Karpas-422 (cell line): ENCODE data around the gene TRIM62. TPM values are rescaled to one million over a fixed set of nuclear protein-coding genes. Genes with fewer than 3 reads are reported as not detected.

Source experiments
- DNase-seq: peaks from one replicate; pipeline ENCODE4 v3.0.0-alpha.2; 2015
- H2AFZ ChIP-seq: fragments of 200-600 bp; sonication (generic); 2 replicates; pipeline ENCODE4 v1.6.1; 2014; ENCODE audit warnings: antibody characterized with exemption, low read length, mixed read lengths
- H3K27ac ChIP-seq: fragments of 200-600 bp; sonication (generic); 2 replicates; pipeline ENCODE4 v1.5.1; 2014; ENCODE audit warnings: mild to moderate bottlenecking, low read length, moderate library complexity
- H3K27me3 ChIP-seq: fragments of 200-600 bp; sonication (generic); 2 replicates; pipeline ENCODE4 v1.6.1; 2014; ENCODE audit warnings: low read length, mixed read lengths
- H3K36me3 ChIP-seq: fragments of 200-600 bp; sonication (generic); 2 replicates; pipeline ENCODE4 v1.6.1; 2014; ENCODE audit warnings: low read length, mixed read lengths; ENCODE audit not compliant: insufficient read depth
- H3K4me1 ChIP-seq: fragments of 200-600 bp; sonication (generic); 2 replicates; pipeline ENCODE4 v1.6.1; 2014; ENCODE audit warnings: mild to moderate bottlenecking, low read length, mixed read lengths
- H3K4me2 ChIP-seq: fragments of 200-600 bp; sonication (generic); 2 replicates; pipeline ENCODE4 v1.6.1; 2014; ENCODE audit warnings: low read length, low read depth, mild to moderate bottlenecking; ENCODE audit not compliant: poor library complexity, severe bottlenecking
- H3K4me3 ChIP-seq: fragments of 200-600 bp; sonication (generic); 2 replicates; pipeline ENCODE4 v1.5.1; 2014; ENCODE audit warnings: mild to moderate bottlenecking, antibody characterized with exemption, low read length, mixed read lengths
- H3K79me2 ChIP-seq: fragments of 200-600 bp; sonication (generic); 2 replicates; pipeline ENCODE4 v1.6.1; 2014; ENCODE audit warnings: mild to moderate bottlenecking, low read length, mixed read lengths
- H3K9ac ChIP-seq: fragments of 200-600 bp; sonication (generic); 2 replicates; pipeline ENCODE4 v1.6.0; 2014; ENCODE audit warnings: low read length
- H3K9me2 ChIP-seq: fragments of 200-600 bp; sonication (generic), shearing (Covaris generic); replicated peaks from 2 replicates; pipeline ENCODE4 v1.6.0; 2014; ENCODE audit warnings: mild to moderate bottlenecking, low read length, moderate library complexity; ENCODE audit not compliant: insufficient read depth
- H3K9me3 ChIP-seq: fragments of 300-700, 200-600 bp; sonication (generic); 2 replicates; pipeline ENCODE4 v1.6.1; 2014; ENCODE audit warnings: low read length, mixed read lengths
- H4K20me1 ChIP-seq: fragments of 200-600 bp; sonication (generic); 2 replicates; pipeline ENCODE4 v1.6.1; 2014; ENCODE audit warnings: mild to moderate bottlenecking, antibody characterized with exemption, low read length, low read depth; ENCODE audit not compliant: insufficient read depth
- total RNA-seq: library from RNA; depleted of rRNA; stranded (reverse); fragments of >200 nt; shearing (Covaris generic); gene quantifications from 2 replicates; pipeline ENCODE4 v1.2.3, GENCODE V29; 2014; ENCODE audit warnings: low replicate concordance; rRNA removed

The TRIM62 gene
- 9.1 and 18.7 TPM in 2 replicates for total RNA-seq

DNA sequence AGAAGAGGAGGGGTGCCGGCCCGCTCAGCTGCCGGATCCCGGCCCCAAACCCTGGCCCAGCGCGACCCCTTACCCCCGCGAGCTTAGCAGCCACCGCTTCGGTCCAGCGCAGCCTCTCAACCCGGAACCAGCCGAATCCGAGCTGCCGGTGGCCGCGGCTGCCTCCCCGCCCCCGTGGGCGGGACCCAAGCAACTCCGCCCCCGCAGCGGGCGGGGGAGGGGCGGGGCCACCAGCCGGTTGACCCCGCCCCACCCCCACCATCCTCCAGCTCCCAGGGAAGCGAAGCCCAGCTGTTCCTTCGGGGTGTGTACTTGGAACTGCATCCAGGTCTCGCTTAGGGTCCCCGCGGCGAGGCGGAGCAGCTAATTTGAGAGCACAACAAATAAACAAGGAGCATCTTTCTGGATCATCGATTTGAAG lies at the start of gene TRIM62:
TSS of gene TRIM62 (minus strand) at position 123 of the 421 bp plus-strand sequence. CDS start 611 bp downstream, outside the sequence.
- Histone ChIP-seq H2AFZ (peak within 1 kb of the TSS; percentile 25; the same call in 1 of the 2 replicates), H3K27ac (peak within 1 kb of the TSS; percentile 56), H4K20me1 (peaks cover 11% of the 10 kb centered on the region), H3K9ac (peak within 1 kb of the TSS; percentile 74), H3K36me3 (no peaks in the 10 kb centered on the region), H3K4me3 (peak within 1 kb of the TSS; percentile 80), H3K4me1 (peaks cover 29% of the 10 kb centered on the region), H3K79me2 (peaks cover 39% of the 10 kb centered on the region), H3K27me3 (no peaks in the 10 kb centered on the region), H3K9me2 (no peaks in the 10 kb centered on the region), H3K9me3 (no peaks in the 10 kb centered on the region), H3K4me2 (peak within 1 kb of the TSS; percentile 84)
- peak; percentile 92 for DNase-seq

DNA sequence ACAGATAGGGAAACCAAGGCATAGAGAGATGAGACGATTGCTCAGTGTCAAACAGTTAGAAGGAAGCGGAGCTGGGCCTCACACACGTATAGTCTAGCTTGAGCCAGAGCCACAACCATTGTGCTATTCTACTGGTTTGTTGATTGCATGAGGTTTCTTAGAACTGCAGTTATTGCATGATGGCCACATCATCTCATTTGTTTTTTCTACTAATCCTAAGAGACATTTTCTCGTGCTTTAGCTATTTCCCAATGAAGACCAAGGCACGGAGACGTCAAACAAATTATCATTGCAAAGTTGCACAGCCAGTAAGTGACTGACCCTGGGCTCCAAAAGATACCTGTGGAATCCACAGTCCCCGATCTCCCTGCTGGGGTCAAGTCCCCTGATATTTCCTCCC lies 49.3 kb upstream of the TRIM62 start:
- H3K4me3 ChIP-seq = no peak overlapping the region
- no peak for DNase-seq
- H3K27me3 ChIP-seq = no peaks in the 10 kb centered on the region
- H3K36me3 ChIP-seq = no peaks in the 10 kb centered on the region
- no peaks in the 10 kb centered on the region for H4K20me1 ChIP-seq
- H3K4me2 ChIP-seq = no peak overlapping the region
- no peaks in the 10 kb centered on the region for H3K79me2 ChIP-seq
- no peak overlapping the region for H2AFZ ChIP-seq
- no peaks in the 10 kb centered on the region for H3K4me1 ChIP-seq
- peaks cover under 1% of the 10 kb centered on the region; the same call in 1 of the 2 replicates for H3K9me3 ChIP-seq
- H3K9ac ChIP-seq = no peak overlapping the region
- H3K27ac ChIP-seq = no peak overlapping the region
- H3K9me2 ChIP-seq = no peaks in the 10 kb centered on the region

DNA sequence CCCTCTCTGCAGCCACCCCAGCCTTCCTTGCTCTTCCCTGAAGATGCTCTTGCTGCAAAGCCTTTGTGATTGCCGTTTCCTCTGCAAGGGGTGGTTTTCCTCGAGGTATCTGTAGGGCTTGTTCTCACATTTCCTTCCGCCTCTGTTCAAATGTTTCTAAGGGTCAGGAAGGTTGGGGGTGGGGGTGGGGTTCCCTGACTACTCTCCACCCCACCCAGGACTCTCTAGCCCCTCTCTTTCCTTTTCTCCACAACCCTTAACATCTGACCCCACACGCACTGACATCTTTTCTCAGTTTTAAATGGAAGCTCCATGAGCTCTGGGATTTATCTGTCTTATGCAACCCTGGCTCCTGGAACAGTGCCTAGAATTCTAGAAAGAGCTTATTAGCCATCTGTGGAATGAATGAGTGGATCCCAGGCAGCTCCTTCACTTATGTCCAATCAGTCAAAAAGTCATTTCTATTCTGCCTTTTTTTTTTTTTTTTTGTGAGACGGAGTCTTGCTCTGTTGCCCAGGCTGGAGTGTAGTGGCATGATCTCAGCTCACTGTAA lies 47.2 kb upstream of the TRIM62 start:
- Histone ChIP-seq H3K36me3 (no peaks in the 10 kb centered on the region), H3K4me2 (no peak overlapping the region), H3K9me2 (no peaks in the 10 kb centered on the region), H3K4me3 (no peak overlapping the region), H3K79me2 (no peaks in the 10 kb centered on the region), H3K4me1 (no peaks in the 10 kb centered on the region), H3K27ac (no peak overlapping the region), H3K9ac (no peak overlapping the region), H3K27me3 (no peaks in the 10 kb centered on the region), H4K20me1 (no peaks in the 10 kb centered on the region), H3K9me3 (peaks cover 20% of the 10 kb centered on the region), H2AFZ (no peak overlapping the region)
- no peak for DNase-seq

- no peak for DNase-seq
- Histone ChIP-seq H3K27ac (no peak overlapping the region), H3K4me2 (no peak overlapping the region), H4K20me1 (no peaks in the 10 kb centered on the region), H3K27me3 (no peaks in the 10 kb centered on the region), H3K9me2 (no peaks in the 10 kb centered on the region), H2AFZ (no peak overlapping the region), H3K9me3 (peaks cover 23% of the 10 kb centered on the region), H3K9ac (no peak overlapping the region), H3K4me1 (no peaks in the 10 kb centered on the region), H3K36me3 (no peaks in the 10 kb centered on the region), H3K4me3 (no peak overlapping the region), H3K79me2 (no peaks in the 10 kb centered on the region)
These were observed 43.7 kb upstream of the TRIM62 start for GRCh38 chr1:33225586-33225985.

- Histone ChIP-seq H3K27me3 (no peaks in the 10 kb centered on the region), H3K4me3 (no peak overlapping the region), H3K9me3 (peaks cover 23% of the 10 kb centered on the region), H3K9ac (no peak overlapping the region), H2AFZ (no peak overlapping the region), H3K4me1 (no peaks in the 10 kb centered on the region), H4K20me1 (no peaks in the 10 kb centered on the region), H3K36me3 (no peaks in the 10 kb centered on the region), H3K27ac (no peak overlapping the region), H3K79me2 (no peaks in the 10 kb centered on the region), H3K9me2 (no peaks in the 10 kb centered on the region), H3K4me2 (no peak overlapping the region)
- no peak for DNase-seq
These were observed 42.4 kb upstream of the TRIM62 start for GRCh38 chr1:33224166-33224707.

DNA sequence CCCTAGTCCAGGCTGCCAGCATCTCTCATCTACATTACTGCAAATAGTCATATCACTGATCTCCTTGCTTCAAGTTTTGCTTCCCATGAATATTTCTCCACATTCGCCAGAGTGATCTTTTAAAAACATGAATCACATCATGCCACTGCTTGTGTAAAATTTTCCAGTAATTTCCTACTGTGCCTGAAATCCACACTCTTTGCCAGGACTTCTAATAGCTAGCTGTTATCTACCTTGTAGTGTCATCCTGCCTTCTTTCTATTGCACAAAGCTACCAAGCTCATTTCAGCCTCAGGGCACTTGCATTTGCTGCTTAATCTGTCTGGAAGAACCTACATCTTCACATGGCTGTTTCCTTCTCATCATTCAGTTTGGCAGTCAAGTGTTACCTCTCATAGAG lies 40.5 kb upstream of the TRIM62 start:
- H3K27ac ChIP-seq = no peak overlapping the region
- H3K4me1 ChIP-seq = no peaks in the 10 kb centered on the region
- no peak overlapping the region for H3K9ac ChIP-seq
- H3K4me2 ChIP-seq = no peak overlapping the region
- H3K79me2 ChIP-seq = no peaks in the 10 kb centered on the region
- H3K9me2 ChIP-seq = no peaks in the 10 kb centered on the region
- DNase-seq = no peak
- H3K4me3 ChIP-seq = no peak overlapping the region
- H2AFZ ChIP-seq = no peak overlapping the region
- H3K36me3 ChIP-seq = no peaks in the 10 kb centered on the region
- H3K9me3 ChIP-seq = peaks cover 23% of the 10 kb centered on the region
- no peaks in the 10 kb centered on the region for H3K27me3 ChIP-seq
- no peaks in the 10 kb centered on the region for H4K20me1 ChIP-seq

GRCh38 chr1:33221385-33221758 lies 39.5 kb upstream of the TRIM62 start:
- Histone ChIP-seq H3K4me1 (no peaks in the 10 kb centered on the region), H3K27me3 (no peaks in the 10 kb centered on the region), H3K27ac (no peak overlapping the region), H3K9me2 (no peaks in the 10 kb centered on the region), H2AFZ (no peak overlapping the region), H3K36me3 (no peaks in the 10 kb centered on the region), H3K79me2 (no peaks in the 10 kb centered on the region), H3K9ac (no peak overlapping the region), H3K4me2 (no peak overlapping the region), H4K20me1 (no peaks in the 10 kb centered on the region), H3K4me3 (no peak overlapping the region), H3K9me3 (peaks cover 23% of the 10 kb centered on the region)
- no peak for DNase-seq

DNA sequence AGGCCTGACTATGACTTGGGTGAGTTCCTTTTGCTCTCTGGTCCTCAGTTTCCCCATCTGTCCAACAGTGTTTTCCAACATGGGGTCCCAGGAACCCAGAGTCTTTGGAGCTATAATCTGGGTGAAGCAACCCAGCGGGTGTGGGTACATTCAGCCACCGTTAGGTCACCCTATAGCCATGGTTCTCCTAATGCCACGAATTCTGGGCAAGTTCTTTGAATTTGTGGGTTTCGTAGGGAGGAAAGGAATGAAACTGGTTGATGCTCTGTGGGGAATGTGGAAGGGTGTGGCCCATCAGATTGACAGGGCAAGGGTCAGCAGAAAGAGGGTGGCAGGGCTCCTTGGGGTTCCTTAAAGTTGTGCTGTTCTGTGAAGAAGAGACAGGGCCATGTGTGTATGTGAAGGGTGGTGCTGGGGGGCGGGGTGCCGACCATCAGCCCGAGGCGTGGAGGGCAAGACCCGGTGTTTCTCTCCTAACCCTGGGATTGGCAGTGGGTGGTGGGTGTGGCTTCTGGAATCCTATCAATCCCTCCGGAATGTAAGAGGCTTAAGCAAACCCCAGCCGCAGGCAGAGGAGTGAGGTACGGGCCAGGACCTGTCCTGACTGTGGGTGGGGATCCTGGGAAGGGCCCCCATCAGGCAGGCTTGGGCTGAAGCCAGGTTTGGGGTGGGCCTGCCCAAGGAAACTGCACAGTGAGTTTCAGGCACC lies 39.0 kb upstream of the TRIM62 start:
- Histone ChIP-seq H3K79me2 (no peaks in the 10 kb centered on the region), H3K9ac (no peak overlapping the region), H3K9me3 (peaks cover 19% of the 10 kb centered on the region), H3K9me2 (no peaks in the 10 kb centered on the region), H3K27ac (no peak overlapping the region), H3K27me3 (no peaks in the 10 kb centered on the region), H3K36me3 (no peaks in the 10 kb centered on the region), H3K4me1 (no peaks in the 10 kb centered on the region), H3K4me3 (no peak overlapping the region), H2AFZ (no peak overlapping the region), H4K20me1 (no peaks in the 10 kb centered on the region), H3K4me2 (no peak overlapping the region)
- no peak for DNase-seq
